WTC11 (cell line): ENCODE results near the gene UBFD1. TPM values are rescaled to one million over a fixed set of nuclear protein-coding genes. Genes with fewer than 3 reads are reported as not detected.

Experiments
- ATAC-seq: fragments of 200-7000 bp; cut with Tn5 transposase; 2 replicates; pipeline ENCODE4 v1.10.0; 2021; ENCODE audit warnings: mild to moderate bottlenecking, moderate library complexity
- CTCF ChIA-PET: fragments of 300-600 bp; sonication (Branson Sonifier 250); formaldehyde crosslinking; loops from one replicate; lab custom pipeline; 2021; ENCODE audit warnings: antibody characterized with exemption; lab: Charles Lee
- POLR2A ChIA-PET: fragments of 350-600 bp; sonication (Branson Sonifier 250); formaldehyde crosslinking; loops from one replicate; lab custom pipeline; 2021; ENCODE audit warnings: antibody characterized with exemption; lab: Charles Lee
- DNase-seq: peaks from one replicate; pipeline ENCODE4 v3.0.0; 2021; ENCODE audit warnings: low spot score
- H3K27ac Mint-ChIP-seq: 2 replicates; pipeline ENCODE4 v1.8.0; 2021; ENCODE audit warnings: mixed read lengths
- H3K27me3 Mint-ChIP-seq: 2 replicates; pipeline ENCODE4 v1.8.0; 2021; ENCODE audit warnings: low read depth, mild to moderate bottlenecking, moderate library complexity, mixed read lengths
- H3K36me3 Mint-ChIP-seq: 2 replicates; pipeline ENCODE4 v1.8.0; 2021; ENCODE audit warnings: mixed read lengths
- H3K4me1 Mint-ChIP-seq: 2 replicates; pipeline ENCODE4 v1.8.0; 2022; ENCODE audit warnings: mixed read lengths
- H3K4me3 Mint-ChIP-seq: 2 replicates; pipeline ENCODE4 v1.8.0; 2021; ENCODE audit warnings: mild to moderate bottlenecking, moderate library complexity, mixed read lengths
- H3K9me3 Mint-ChIP-seq: 2 replicates; pipeline ENCODE4 v1.8.0; 2021; ENCODE audit warnings: mixed read lengths
- AFF4 ChIP-seq: sonication (generic); formaldehyde crosslinking; IDR thresholded peaks from 2 replicates; pipeline ENCODE4 v1.8.1; 2023; ENCODE audit warnings: mild to moderate bottlenecking, missing genetic modification reagents, borderline replicate concordance
- CBFB ChIP-seq: sonication (generic); formaldehyde crosslinking; IDR thresholded peaks from 2 replicates; pipeline ENCODE4 v1.8.1; 2022; ENCODE audit warnings: mild to moderate bottlenecking, low read depth, missing genetic modification reagents
- CREB1 ChIP-seq: sonication (generic); formaldehyde crosslinking; IDR thresholded peaks from 2 replicates; pipeline ENCODE4 v1.8.0; 2023; ENCODE audit warnings: mild to moderate bottlenecking, missing genetic modification reagents
- E2F5 ChIP-seq: sonication (generic); formaldehyde crosslinking; IDR thresholded peaks from 2 replicates; pipeline ENCODE4 v1.8.1; 2022; ENCODE audit warnings: mild to moderate bottlenecking, moderate library complexity, missing genetic modification reagents
- IRF1 ChIP-seq: sonication (generic); formaldehyde crosslinking; IDR thresholded peaks from 2 replicates; pipeline ENCODE4 v1.8.0; 2023; ENCODE audit warnings: missing genetic modification reagents
- MYBL2 ChIP-seq: sonication (generic); formaldehyde crosslinking; IDR thresholded peaks from 2 replicates; pipeline ENCODE4 v1.8.1; 2023; ENCODE audit warnings: mild to moderate bottlenecking, moderate library complexity, missing genetic modification reagents
- NFE2L1 ChIP-seq: sonication (generic); formaldehyde crosslinking; IDR thresholded peaks from 2 replicates; pipeline ENCODE4 v1.8.1; 2023; ENCODE audit warnings: missing genetic modification reagents
- NR1H2 ChIP-seq: sonication (generic); formaldehyde crosslinking; IDR thresholded peaks from 2 replicates; pipeline ENCODE4 v1.9.0; 2021; ENCODE audit warnings: mild to moderate bottlenecking, moderate library complexity, missing genetic modification reagents
- OVOL2 ChIP-seq: fragments of 250-450 bp; sonication (Bioruptor Pico); IDR thresholded peaks from 2 replicates; pipeline ENCODE4 v1.9.0; 2021; ENCODE audit warnings: mild to moderate bottlenecking, borderline replicate concordance
- PRDM15 ChIP-seq: sonication (generic); formaldehyde crosslinking; IDR thresholded peaks from 2 replicates; pipeline ENCODE4 v1.8.0; 2022; ENCODE audit warnings: missing genetic modification reagents
- PREB ChIP-seq: sonication (generic); formaldehyde crosslinking; IDR thresholded peaks from 2 replicates; pipeline ENCODE4 v1.8.1; 2022; ENCODE audit warnings: mild to moderate bottlenecking, missing genetic modification reagents, moderate library complexity, borderline replicate concordance
- TP53 ChIP-seq: sonication (generic); formaldehyde crosslinking; IDR thresholded peaks from 2 replicates; pipeline ENCODE4 v1.8.1; 2023; ENCODE audit warnings: mild to moderate bottlenecking, missing genetic modification reagents
- ZNF219 ChIP-seq: sonication (generic); formaldehyde crosslinking; IDR thresholded peaks from 2 replicates; pipeline ENCODE4 v1.8.0; 2023; ENCODE audit warnings: missing genetic modification reagents, mild to moderate bottlenecking, borderline replicate concordance
- ZNF281 ChIP-seq: sonication (generic); formaldehyde crosslinking; IDR thresholded peaks from 2 replicates; pipeline ENCODE4 v1.8.0; 2023; ENCODE audit warnings: mild to moderate bottlenecking, missing genetic modification reagents
- ZNF317 ChIP-seq: sonication (generic); formaldehyde crosslinking; IDR thresholded peaks from 2 replicates; pipeline ENCODE4 v1.8.1; 2023; ENCODE audit warnings: low read depth, mild to moderate bottlenecking, moderate library complexity, missing genetic modification reagents, borderline replicate concordance
- ZNF423 ChIP-seq: fragments of 250-450 bp; sonication (Bioruptor Pico); IDR thresholded peaks from 2 replicates; pipeline ENCODE4 v2.1.2; 2022; ENCODE audit warnings: mild to moderate bottlenecking, moderate library complexity
- ZNF532 ChIP-seq: fragments of 250-450 bp; sonication (Bioruptor Pico); IDR thresholded peaks from 2 replicates; pipeline ENCODE4 v1.9.0; 2021; ENCODE audit warnings: mild to moderate bottlenecking, borderline replicate concordance
- ZNF671 ChIP-seq: fragments of 250-450 bp; sonication (Bioruptor Pico); IDR thresholded peaks from 2 replicates; pipeline ENCODE4 v1.8.0; 2021; ENCODE audit warnings: mild to moderate bottlenecking
- ZSCAN18 ChIP-seq: fragments of 250-450 bp; sonication (Bioruptor Pico); IDR thresholded peaks from 2 replicates; pipeline ENCODE4 v2.1.2; 2022; ENCODE audit warnings: mild to moderate bottlenecking, moderate library complexity
- total RNA-seq: library from RNA; stranded (reverse); gene quantifications from 3 replicates; pipeline ENCODE4 v1.2.3, GENCODE V29; 2021

UBFD1 gene
- total RNA-seq, 1 experiment from 2014 or later, result 128 TPM

GRCh38 chr16:23567602-23568001 is 10.1 kb downstream of the UBFD1 start:
- H3K4me3 Mint-ChIP-seq, result no peak overlapping the region
- H3K27me3 Mint-ChIP-seq, result no peaks in the 10 kb centered on the region
- no peak overlapping the region for H3K27ac Mint-ChIP-seq
- DNase-seq (no peak), ATAC-seq (no peak)
- ChIA-PET CTCF (interaction anchor here (2.5 kb wide), 1 partner anchor 10 kb away, joined by 6 read pairs; the partner anchor contains the start of genes EARS2 and UBFD1), POLR2A (no interaction called here)
- H3K36me3 Mint-ChIP-seq, result peaks cover 78% of the 10 kb centered on the region
- H3K4me1 Mint-ChIP-seq, result no peaks in the 10 kb centered on the region
- H3K9me3 Mint-ChIP-seq, result no peaks in the 10 kb centered on the region
- no peak for TF ChIP-seq MYBL2 (CRISPR knock-in tag)
- TF ChIP-seq PREB (CRISPR knock-in tag), result no peak
- TF ChIP-seq ZNF317, result no peak
- TF ChIP-seq NR1H2, result no peak
- no peak for TF ChIP-seq NFE2L1 (CRISPR knock-in tag)
- TF ChIP-seq E2F5, result no peak
- TF ChIP-seq CREB1, result no peak
- TF ChIP-seq ZNF219 (CRISPR knock-in tag), result no peak
- TF ChIP-seq TP53 (CRISPR knock-in tag), result no peak
- TF ChIP-seq AFF4 (CRISPR knock-in tag), result no peak
- TF ChIP-seq ZNF281, result no peak
- TF ChIP-seq IRF1 (CRISPR knock-in tag), result no peak
- TF ChIP-seq ZSCAN18 (CRISPR knock-in tag), result no peak
- no peak for TF ChIP-seq CBFB (CRISPR knock-in tag)
- no peak for TF ChIP-seq OVOL2 (CRISPR knock-in tag)
- TF ChIP-seq ZNF532 (CRISPR knock-in tag), result no peak
- no peak for TF ChIP-seq ZNF671 (CRISPR knock-in tag)
- no peak for TF ChIP-seq ZNF423 (CRISPR knock-in tag)
- TF ChIP-seq PRDM15 (CRISPR knock-in tag), result no peak
